H9 (cell line): ENCODE results near the gene ITGA1. TPM values are rescaled to one million over a fixed set of nuclear protein-coding genes. Genes with fewer than 3 reads are reported as not detected.

Experiments used
- DNase-seq: peaks from one replicate; pipeline ENCODE4 v3.0.0-alpha.2; 2017
- H2AFZ ChIP-seq: one replicate; pipeline ENCODE4 v1.6.1; 2013; ENCODE audit warnings: mild to moderate bottlenecking, low read length, control low read depth, moderate library complexity
- H2AK5ac ChIP-seq: 2 replicates; pipeline ENCODE4 v1.6.1; 2013; ENCODE audit warnings: low read length, control low read depth, mixed read lengths; ENCODE audit not compliant: insufficient read length
- H2BK120ac ChIP-seq: one replicate; pipeline ENCODE4 v1.6.1; 2013; ENCODE audit warnings: low read depth, mild to moderate bottlenecking, low read length, control low read depth, inconsistent platforms; ENCODE audit not compliant: poor library complexity, severe bottlenecking
- H2BK12ac ChIP-seq: 2 replicates; pipeline ENCODE4 v1.6.1; 2013; ENCODE audit warnings: low read length, control low read depth, mixed read lengths, low read depth; ENCODE audit not compliant: insufficient read length
- H2BK15ac ChIP-seq: 2 replicates; pipeline ENCODE4 v1.6.1; 2013; ENCODE audit warnings: low read depth, low read length, control low read depth
- H2BK20ac ChIP-seq: one replicate; pipeline ENCODE4 v1.6.1; 2013; ENCODE audit warnings: low read depth, mild to moderate bottlenecking, low read length, control low read depth, inconsistent platforms; ENCODE audit not compliant: poor library complexity, severe bottlenecking
- H2BK5ac ChIP-seq: 2 replicates; pipeline ENCODE4 v1.6.1; 2013; ENCODE audit warnings: low read length, control low read depth, mixed read lengths; ENCODE audit not compliant: insufficient read length
- H3K14ac ChIP-seq: 2 replicates; pipeline ENCODE4 v1.6.1; 2013; ENCODE audit warnings: low read length, control low read depth; ENCODE audit not compliant: insufficient read depth
- H3K18ac ChIP-seq: 2 replicates; pipeline ENCODE4 v1.6.1; 2013; ENCODE audit warnings: low read depth, mild to moderate bottlenecking, mixed read lengths, low read length, control low read depth; ENCODE audit not compliant: insufficient read length
- H3K23ac ChIP-seq: 2 replicates; pipeline ENCODE4 v1.6.1; 2013; ENCODE audit warnings: low read length, control low read depth, mixed read lengths, low read depth; ENCODE audit not compliant: insufficient read length
- H3K23me2 ChIP-seq: 2 replicates; pipeline ENCODE4 v1.6.1; 2013; ENCODE audit warnings: low read depth, mild to moderate bottlenecking, mixed read lengths, low read length, control low read depth; ENCODE audit not compliant: insufficient read length, poor library complexity, severe bottlenecking
- H3K27ac ChIP-seq: 2 replicates; pipeline ENCODE4 v1.5.1; 2013; ENCODE audit warnings: low read length, control low read depth, mixed read lengths, low read depth; ENCODE audit not compliant: insufficient read length
- H3K27me3 ChIP-seq: 2 replicates; pipeline ENCODE4 v1.6.1; 2013; ENCODE audit warnings: low read length, control low read depth, inconsistent platforms; ENCODE audit not compliant: insufficient read depth
- H3K4ac ChIP-seq: 2 replicates; pipeline ENCODE4 v1.6.1; 2013; ENCODE audit warnings: low read depth, mild to moderate bottlenecking, control low read depth, inconsistent platforms, low read length, moderate library complexity
- H3K4me1 ChIP-seq: 2 replicates; pipeline ENCODE4 v1.6.1; 2013; ENCODE audit warnings: low read length, control low read depth, inconsistent platforms; ENCODE audit not compliant: insufficient read depth
- H3K4me2 ChIP-seq: 2 replicates; pipeline ENCODE4 v1.6.1; 2013; ENCODE audit warnings: low read length, control low read depth, mixed read lengths; ENCODE audit not compliant: insufficient read length, insufficient read depth
- H3K56ac ChIP-seq: 2 replicates; pipeline ENCODE4 v1.6.1; 2013; ENCODE audit warnings: low read depth, mild to moderate bottlenecking, mixed read lengths, low read length, control low read depth; ENCODE audit not compliant: insufficient read length
- H3K79me1 ChIP-seq: 2 replicates; pipeline ENCODE4 v1.6.1; 2013; ENCODE audit warnings: low read depth, mild to moderate bottlenecking, moderate library complexity, low read length, control low read depth, inconsistent platforms; ENCODE audit not compliant: insufficient read depth, poor library complexity, severe bottlenecking
- H3K79me2 ChIP-seq: 2 replicates; pipeline ENCODE4 v1.6.1; 2013; ENCODE audit warnings: low read length, control low read depth, inconsistent platforms; ENCODE audit not compliant: insufficient read depth
- H3K9ac ChIP-seq: 2 replicates; pipeline ENCODE4 v1.6.1; 2013; ENCODE audit warnings: low read length, control low read depth, mixed read lengths; ENCODE audit not compliant: insufficient read length; ENCODE audit errors: extremely low read depth
- H3K9me3 ChIP-seq: one replicate; pipeline ENCODE4 v1.6.1; 2013; ENCODE audit warnings: low read depth, low read length, inconsistent platforms; ENCODE audit not compliant: control insufficient read depth
- H3T11ph ChIP-seq: one replicate; pipeline ENCODE4 v1.6.1; 2013; ENCODE audit warnings: mild to moderate bottlenecking, low read length, control low read depth, inconsistent platforms
- H4K20me1 ChIP-seq: one replicate; pipeline ENCODE4 v1.6.1; 2013; ENCODE audit not compliant: control insufficient read depth, insufficient read length, insufficient read depth
- H4K5ac ChIP-seq: 2 replicates; pipeline ENCODE4 v1.6.1; 2013; ENCODE audit warnings: low read depth, mild to moderate bottlenecking, mixed read lengths, low read length, control low read depth; ENCODE audit not compliant: insufficient read length
- H4K8ac ChIP-seq: replicated peaks from 2 replicates; pipeline ENCODE4 v1.6.1; 2013; ENCODE audit warnings: low read length, control low read depth, mixed read lengths, low read depth; ENCODE audit not compliant: insufficient read length
- H4K91ac ChIP-seq: 2 replicates; pipeline ENCODE4 v1.6.1; 2013; ENCODE audit warnings: low read depth, mild to moderate bottlenecking, moderate library complexity, mixed read lengths, low read length, control low read depth; ENCODE audit not compliant: insufficient read length
- H3K27ac Mint-ChIP-seq, 3 experiments: 2 replicates in 2 of 3; 3 replicates in 1 of 3; pipeline ENCODE4 v1.8.0; 2020 to 2021; ENCODE audit warnings: mixed read lengths in 3 of 3, mild to moderate bottlenecking in 1 of 3, moderate library complexity in 1 of 3
- H3K27me3 Mint-ChIP-seq: 2 replicates; pipeline ENCODE4 v1.8.0; 2021; ENCODE audit warnings: low read depth, mild to moderate bottlenecking, moderate library complexity, mixed read lengths
- H3K36me3 Mint-ChIP-seq, 3 experiments: 2 replicates in 2 of 3; 3 replicates in 1 of 3; pipeline ENCODE4 v1.8.0; 2020 to 2021; ENCODE audit warnings: low read depth in 3 of 3, mixed read lengths in 3 of 3; ENCODE audit not compliant: insufficient read depth in 1 of 3
- H3K4me1 Mint-ChIP-seq, 2 experiments: 2 replicates each; pipeline ENCODE4 v1.8.0; 2020; ENCODE audit warnings: mixed read lengths in 2 of 2
- H3K4me3 Mint-ChIP-seq, 2 experiments: 2 replicates in 1 of 2; 3 replicates in 1 of 2; pipeline ENCODE4 v1.8.0; 2020 to 2021; ENCODE audit warnings: mild to moderate bottlenecking in 2 of 2, mixed read lengths in 2 of 2, moderate library complexity in 1 of 2
- H3K9me3 Mint-ChIP-seq, 2 experiments: 2 replicates in 1 of 2; 3 replicates in 1 of 2; pipeline ENCODE4 v1.8.0; 2020; ENCODE audit warnings: mild to moderate bottlenecking in 2 of 2, mixed read lengths in 2 of 2, moderate library complexity in 1 of 2
- CTCF ChIP-seq: fragments of 200-600 bp; sonication (generic); conservative IDR thresholded peaks from 3 replicates; pipeline ENCODE4 v1.8.0; 2021; ENCODE audit warnings: antibody characterized with exemption, mild to moderate bottlenecking
- WGBS: extraction: QIAGEN DNeasy Blood & Tissue Kit; methylation state at CpG from one replicate; pipeline ENCODE4 v1.1.7; 2013; ENCODE audit warnings: missing lambda C conversion rate, low lambda C conversion rate, mixed read lengths; ENCODE audit not compliant: insufficient read length; ENCODE audit errors: extremely low coverage; 5-methylcytosine and 5-hydroxymethylcytosine counted together
- total RNA-seq: library from RNA; stranded (reverse); gene quantifications from 2 replicates; pipeline ENCODE4 v1.2.1, GENCODE V29; 2021

ITGA1 gene
- total RNA-seq, 1 experiment from 2014 or later = 3.9 TPM

- H2BK120ac ChIP-seq = no peak overlapping the region
- no peak overlapping the region for H3K27ac Mint-ChIP-seq
These were observed 28.4 kb upstream of the ITGA1 start for GRCh38 chr5:52759331-52759730.

More at GRCh38 chr5:52759331-52759730, 28.4 kb upstream of the ITGA1 start:
- Histone ChIP-seq H3K4ac (no peak overlapping the region), H2BK15ac (no peak overlapping the region), H3K4me2 (no peak overlapping the region), H3K27ac (no peak overlapping the region), H3K56ac (no peak overlapping the region), H2BK5ac (no peak overlapping the region), H3K79me1 (no peaks in the 10 kb centered on the region), H3K23me2 (no peaks in the 10 kb centered on the region), H2BK12ac (no peak overlapping the region), H3T11ph (no peak overlapping the region), H3K14ac (no peak overlapping the region), H4K91ac (no peak overlapping the region), H4K8ac (no peak overlapping the region), H3K18ac (no peak overlapping the region), H2AFZ (no peak overlapping the region), H2BK20ac (no peak overlapping the region), H3K4me1 (no peaks in the 10 kb centered on the region), H3K27me3 (no peaks in the 10 kb centered on the region), H3K9me3 (no peaks in the 10 kb centered on the region), H3K9ac (no peak overlapping the region), H2AK5ac (no peak overlapping the region), H3K23ac (no peak overlapping the region), H4K5ac (no peak overlapping the region), H4K20me1 (no peaks in the 10 kb centered on the region), H3K79me2 (no peaks in the 10 kb centered on the region)
- DNase-seq = no peak
- H3K4me1 Mint-ChIP-seq = no peaks in the 10 kb centered on the region
- no peak overlapping the region for H3K4me3 Mint-ChIP-seq
- no peaks in the 10 kb centered on the region for H3K9me3 Mint-ChIP-seq
- H3K36me3 Mint-ChIP-seq = no peaks in the 10 kb centered on the region
- WGBS = no CpG with 5 or more reads among the region's 1 CpG
- no peak for TF ChIP-seq CTCF
- H3K27me3 Mint-ChIP-seq = no peaks in the 10 kb centered on the region
